Measurements from ENCODE around the gene HOXA6. TPM values are rescaled to one million over a fixed set of nuclear protein-coding genes. Genes with fewer than 3 reads are reported as not detected.

Gene HOXA6
- total and polyA plus RNA-seq, 2 donors (not counting 1 experiment from before 2014, with no cell fraction given), result 0.18 to 0.49 TPM

- peaks cover 67% of the 10 kb centered on the region for H3K27me3 Mint-ChIP-seq
- H3K4me1 Mint-ChIP-seq, result peaks cover 35% of the 10 kb centered on the region
- H3K4me1 ChIP-seq (ENCODE audit: control insufficient read depth in 2 of 2, insufficient read depth in 2 of 2, low read length in 2 of 2), result peaks cover 48 to 58% of the 10 kb centered on the region in 2 donors
- H3K4me3 ChIP-seq (ENCODE audit: control extremely low read depth in 1 of 5, extremely low read depth in 1 of 5, insufficient read depth in 1 of 5, low read depth in 2 of 5, low read length in 4 of 5), result peak overlapping the region in 1 of 5 experiments; percentile 27
- ATAC-seq (ENCODE audit: low read depth), result no peak
- no peak overlapping the region for H2AFZ ChIP-seq (ENCODE audit: insufficient read depth, low read depth, low read length, poor library complexity, severe bottlenecking)
- no peaks in the 10 kb centered on the region for H3K79me2 ChIP-seq (ENCODE audit: control insufficient read depth, insufficient read depth, low read length)
- H3K4me3 Mint-ChIP-seq, result peak overlapping the region; percentile 80
- peaks cover 0 to 98% (median 75%) of the 10 kb centered on the region in 4 experiments for H3K27me3 ChIP-seq (replicated peaks in 1 of 4; ENCODE audit: control extremely low read depth in 1 of 4, control insufficient read depth in 3 of 4, insufficient read depth in 4 of 4, low read length in 3 of 4)
- peak overlapping the region; percentile 26 for H3K27ac Mint-ChIP-seq
- H3K4me2 ChIP-seq (replicated peaks; ENCODE audit: low read depth, low read length, poor library complexity, severe bottlenecking), result peak overlapping the region; percentile 69
- peaks cover 0 to 84% (median 0%) of the 10 kb centered on the region in 3 donors for H3K9me3 ChIP-seq (ENCODE audit: control extremely low read depth in 1 of 3, control insufficient read depth in 2 of 3, insufficient read depth in 1 of 3, low read length in 2 of 3)
- TF ChIP-seq CTCF (IDR thresholded peaks at IDR 0.05) (no peak), EZH2 (IDR thresholded peaks at IDR 0.05; ENCODE audit: borderline replicate concordance, insufficient read depth, low read depth, low read length, poor library complexity, severe bottlenecking) (peak; percentile 18)
- H4K20me1 ChIP-seq (ENCODE audit: control insufficient read depth, insufficient read depth, low read length, poor library complexity, severe bottlenecking), result peaks cover 10% of the 10 kb centered on the region
- WGBS (ENCODE audit: insufficient coverage), result 23% methylated on average over 25 of the region's 30 CpGs
- no peak overlapping the region for H3K27ac ChIP-seq (ENCODE audit: low read length in 2 of 2)
- DNase-seq, result peak; percentile 26
- H3K9me3 Mint-ChIP-seq (ENCODE audit: insufficient read depth), result no peaks in the 10 kb centered on the region
- H3K36me3 ChIP-seq (replicated peaks in 1 of 2; ENCODE audit: control extremely low read depth in 1 of 2, control insufficient read depth in 1 of 2, extremely low read depth in 1 of 2, insufficient read depth in 2 of 2, low read length in 1 of 2), result no peaks in the 10 kb centered on the region
- H3K9ac ChIP-seq (ENCODE audit: low read length), result no peak overlapping the region
- intact Hi-C loops (cut with micrococcal nuclease), result no loop called here
- POLR2A ChIA-PET, result interaction anchor here (0.6 kb wide), 1 partner anchor 1290 kb away, joined by 6 read pairs; no protein-coding TSS in a partner anchor
- CTCF ChIA-PET, result interaction anchor here (0.6 to 6.9 kb wide), 17 partner anchors 10 to 753 kb away, joined by 3 to 52 read pairs (median 4); partner anchors contain the start of gene HOXA10
Observed at GRCh38 chr7:27148756-27149641, 1.4 kb upstream of the HOXA6 start.

Data from B cell (primary cell).